ENCODE measurements around the gene TRIM60.
A peak's percentile ranks its signal among the peaks of the same experiment; 100 is the strongest.

The TRIM60 gene

GRCh38 chr4:165027762-165028402 lies 3.9 kb upstream of the TRIM60 start:
- Histone ChIP-seq H3K79me2 (ENCODE audit: low read length) (no peaks in the 10 kb centered on the region), H3K36me3 (replicated peaks; ENCODE audit: insufficient read depth, low read length) (no peaks in the 10 kb centered on the region), H3K4me3 (ENCODE audit: low read length) (no peak overlapping the region), H4K20me1 (ENCODE audit: insufficient read depth, low read length) (no peaks in the 10 kb centered on the region), H3K4me2 (ENCODE audit: low read depth, low read length) (no peak overlapping the region), H3K27me3 (replicated peaks; ENCODE audit: insufficient read depth, low read length) (no peaks in the 10 kb centered on the region), H3F3A (ENCODE audit: insufficient read depth, low read length) (peaks cover 9% of the 10 kb centered on the region; the same call in 1 of the 2 replicates), H3K27ac (ENCODE audit: low read length) (no peak overlapping the region), H3K9me2 (replicated peaks; ENCODE audit: insufficient read depth, low read length) (no peaks in the 10 kb centered on the region), H3K9ac (ENCODE audit: low read length) (no peak overlapping the region), H3K9me3 (replicated peaks; ENCODE audit: insufficient read depth, low read length) (no peaks in the 10 kb centered on the region), H2AFZ (ENCODE audit: low read length) (no peak overlapping the region), H3K4me1 (ENCODE audit: low read length) (peaks cover 20% of the 10 kb centered on the region)
- no peak for TF ChIP-seq EZH2phosphoT487 (IDR thresholded peaks at IDR 0.05; ENCODE audit: low read length)
- no peak for TF ChIP-seq EZH2 (optimal IDR thresholded peaks at IDR 0.05; ENCODE audit: low read depth, low read length)
- TF ChIP-seq CTCF (IDR thresholded peaks at IDR 0.05; ENCODE audit: low read length) = no peak
- DNase-seq = peak; percentile 53

GRCh38 chr4:165048170-165048569 lies 16.4 kb downstream of the TRIM60 start:
- H3K9me3 ChIP-seq (replicated peaks; ENCODE audit: insufficient read depth, low read length) = no peaks in the 10 kb centered on the region
- H4K20me1 ChIP-seq (ENCODE audit: insufficient read depth, low read length) = no peaks in the 10 kb centered on the region
- H3K4me2 ChIP-seq (ENCODE audit: low read depth, low read length) = no peak overlapping the region
- H2AFZ ChIP-seq (ENCODE audit: low read length) = no peak overlapping the region
- no peaks in the 10 kb centered on the region for H3F3A ChIP-seq (ENCODE audit: insufficient read depth, low read length)
- no peak overlapping the region for H3K4me3 ChIP-seq (ENCODE audit: low read length)
- H3K36me3 ChIP-seq (replicated peaks; ENCODE audit: insufficient read depth, low read length) = no peaks in the 10 kb centered on the region
- no peak for DNase-seq
- no peak overlapping the region for H3K27ac ChIP-seq (ENCODE audit: low read length)
- H3K4me1 ChIP-seq (ENCODE audit: low read length) = no peaks in the 10 kb centered on the region
- H3K9ac ChIP-seq (ENCODE audit: low read length) = no peak overlapping the region
- H3K9me2 ChIP-seq (replicated peaks; ENCODE audit: insufficient read depth, low read length) = no peaks in the 10 kb centered on the region
- TF ChIP-seq CTCF (IDR thresholded peaks at IDR 0.05; ENCODE audit: low read length) (no peak), EZH2 (optimal IDR thresholded peaks at IDR 0.05; ENCODE audit: low read depth, low read length) (no peak), EZH2phosphoT487 (IDR thresholded peaks at IDR 0.05; ENCODE audit: low read length) (no peak)
- H3K79me2 ChIP-seq (ENCODE audit: low read length) = no peaks in the 10 kb centered on the region
- no peaks in the 10 kb centered on the region for H3K27me3 ChIP-seq (replicated peaks; ENCODE audit: insufficient read depth, low read length)

- TF ChIP-seq EZH2 (optimal IDR thresholded peaks at IDR 0.05; ENCODE audit: low read depth, low read length) (no peak), EZH2phosphoT487 (IDR thresholded peaks at IDR 0.05; ENCODE audit: low read length) (no peak), CTCF (IDR thresholded peaks at IDR 0.05; ENCODE audit: low read length) (no peak)
- Histone ChIP-seq H3K4me3 (ENCODE audit: low read length) (no peak overlapping the region), H3K27ac (ENCODE audit: low read length) (no peak overlapping the region), H3F3A (ENCODE audit: insufficient read depth, low read length) (no peaks in the 10 kb centered on the region), H3K36me3 (replicated peaks; ENCODE audit: insufficient read depth, low read length) (no peaks in the 10 kb centered on the region), H3K9me3 (replicated peaks; ENCODE audit: insufficient read depth, low read length) (no peaks in the 10 kb centered on the region), H3K79me2 (ENCODE audit: low read length) (no peaks in the 10 kb centered on the region), H3K4me1 (ENCODE audit: low read length) (no peaks in the 10 kb centered on the region), H4K20me1 (ENCODE audit: insufficient read depth, low read length) (no peaks in the 10 kb centered on the region), H2AFZ (ENCODE audit: low read length) (no peak overlapping the region), H3K4me2 (ENCODE audit: low read depth, low read length) (no peak overlapping the region), H3K9me2 (replicated peaks; ENCODE audit: insufficient read depth, low read length) (no peaks in the 10 kb centered on the region), H3K27me3 (replicated peaks; ENCODE audit: insufficient read depth, low read length) (no peaks in the 10 kb centered on the region), H3K9ac (ENCODE audit: low read length) (no peak overlapping the region)
- DNase-seq = no peak
These were observed 20.8 kb downstream of the TRIM60 start for GRCh38 chr4:165052627-165053026.
